Stimulated activated CD8-positive, alpha-beta memory T cell treated with anti-CD3 and anti-CD28 coated beads, Interleukin-7, amount 100 ng/mL, for 48 hours (primary cell): ENCODE results near the gene NCKAP5L.
"Not testable (repeated sequence)": the region's sequence is repeated elsewhere in the genome, so short reads cannot be mapped to it uniquely, and the experiment has no call there.

Source experiments
- DNase-seq, 2 donors: peaks; one replicate each; pipeline ENCODE4 v3.0.0-alpha.2; 2020; ENCODE audit warnings: low read depth in 1 of 2; ENCODE audit errors: extremely low read depth in 1 of 2

Gene NCKAP5L

GRCh38 chr12:49783917-49784676 is 44.1 kb downstream of the NCKAP5L start:
- no peak for DNase-seq

- DNase-seq = not testable (repeated sequence)
Measured at GRCh38 chr12:49780914-49781313, 47.3 kb downstream of the NCKAP5L start.

- no peak for DNase-seq
Measured at GRCh38 chr12:49779581-49779980, 48.6 kb downstream of the NCKAP5L start.

- peak; percentile 17 to 45 for DNase-seq
Measured at GRCh38 chr12:49777800-49778748, 50.1 kb downstream of the NCKAP5L start.

GRCh38 chr12:49777341-49777740 is 50.9 kb downstream of the NCKAP5L start:
- DNase-seq = no peak

GRCh38 chr12:49776858-49777257 is 51.4 kb downstream of the NCKAP5L start:
- no peak for DNase-seq

- DNase-seq = peak; percentile 18 to 59
Measured at GRCh38 chr12:49776413-49776812, 51.8 kb downstream of the NCKAP5L start.

- not testable (repeated sequence) for DNase-seq
Measured at GRCh38 chr12:49773102-49773501, 55.1 kb downstream of the NCKAP5L start.

- no peak for DNase-seq
Measured at GRCh38 chr12:49767333-49767732, 60.9 kb downstream of the NCKAP5L start.

GRCh38 chr12:49766115-49766455 is 62.1 kb downstream of the NCKAP5L start:
- no peak for DNase-seq

GRCh38 chr12:49764126-49764525 is 64.1 kb downstream of the NCKAP5L start:
- DNase-seq = no peak

- peak; percentile 52 to 70 for DNase-seq
Measured at GRCh38 chr12:49763006-49763591, 65.1 kb downstream of the NCKAP5L start.

- no peak for DNase-seq
Measured at GRCh38 chr12:49762468-49762847, 65.8 kb downstream of the NCKAP5L start.

- DNase-seq = no peak
Measured at GRCh38 chr12:49761677-49762467, 66.3 kb downstream of the NCKAP5L start.

- DNase-seq = no peak
Measured at GRCh38 chr12:49750996-49751393, 77.2 kb downstream of the NCKAP5L start.

- peak in 1 of 2 donors; percentile 63 for DNase-seq
Measured at GRCh38 chr12:49750027-49750995, 77.9 kb downstream of the NCKAP5L start.

GRCh38 chr12:49748800-49749199 is 79.4 kb downstream of the NCKAP5L start:
- no peak for DNase-seq

GRCh38 chr12:49748306-49748705 is 79.9 kb downstream of the NCKAP5L start:
- DNase-seq = no peak

GRCh38 chr12:49744363-49744885 is 83.8 kb downstream of the NCKAP5L start:
- DNase-seq = no peak
